HG03025 (cell line): ENCODE measurements around the gene ZNF552.
"Not testable (repeated sequence)": the region's sequence is repeated elsewhere in the genome, so short reads cannot be mapped to it uniquely, and the experiment has no call there.

Experiments
- ATAC-seq: cut with Tn5 transposase; IDR thresholded peaks from one replicate; pipeline ENCODE4 v1.9.1; 2021; ENCODE audit warnings: mild to moderate bottlenecking, moderate library complexity; ENCODE audit not compliant: unreplicated experiment, low FRiP score

The ZNF552 gene

GRCh38 chr19:57819475-57820148, 4.9 kb upstream of the ZNF552 start:
- ATAC-seq = peak; percentile 67

- ATAC-seq = no peak
Observed at GRCh38 chr19:57818378-57818777, 3.7 kb upstream of the ZNF552 start.

- ATAC-seq = no peak
Observed at GRCh38 chr19:57817976-57818375, 3.3 kb upstream of the ZNF552 start.

GRCh38 chr19:57816652-57817051, 1.9 kb upstream of the ZNF552 start:
- no peak for ATAC-seq

GRCh38 chr19:57815247-57816075, 748 bp upstream of the ZNF552 start:
- no peak for ATAC-seq

DNA sequence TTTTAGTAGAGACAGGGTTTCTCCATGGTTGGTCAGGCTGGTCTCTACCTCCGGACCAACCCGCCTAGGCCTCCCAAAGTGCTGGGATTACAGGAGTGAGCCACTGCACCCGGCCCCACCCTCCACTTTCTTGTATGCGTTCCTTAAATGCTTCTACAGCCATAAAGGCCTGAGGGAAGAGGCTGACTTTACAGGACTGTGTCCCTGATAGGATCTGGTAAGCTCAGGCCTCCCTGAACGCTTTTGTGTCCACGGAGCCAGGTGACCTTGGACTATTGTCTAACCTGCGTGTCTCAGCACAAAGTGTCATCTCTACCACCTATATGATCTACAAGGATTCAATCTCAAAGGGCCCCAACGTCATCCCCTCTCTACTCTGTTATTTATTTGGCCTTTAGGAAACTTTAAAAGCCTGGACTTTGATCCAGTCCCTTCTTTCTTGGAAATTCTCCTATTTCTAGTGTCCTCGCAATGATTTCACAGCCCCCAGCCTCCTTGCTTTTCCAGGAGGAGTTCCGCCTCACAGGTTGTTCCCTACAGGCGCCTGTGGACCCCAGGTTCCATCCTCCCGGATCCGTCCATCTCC, 701 bp downstream of the ZNF552 start:
- no peak for ATAC-seq

DNA sequence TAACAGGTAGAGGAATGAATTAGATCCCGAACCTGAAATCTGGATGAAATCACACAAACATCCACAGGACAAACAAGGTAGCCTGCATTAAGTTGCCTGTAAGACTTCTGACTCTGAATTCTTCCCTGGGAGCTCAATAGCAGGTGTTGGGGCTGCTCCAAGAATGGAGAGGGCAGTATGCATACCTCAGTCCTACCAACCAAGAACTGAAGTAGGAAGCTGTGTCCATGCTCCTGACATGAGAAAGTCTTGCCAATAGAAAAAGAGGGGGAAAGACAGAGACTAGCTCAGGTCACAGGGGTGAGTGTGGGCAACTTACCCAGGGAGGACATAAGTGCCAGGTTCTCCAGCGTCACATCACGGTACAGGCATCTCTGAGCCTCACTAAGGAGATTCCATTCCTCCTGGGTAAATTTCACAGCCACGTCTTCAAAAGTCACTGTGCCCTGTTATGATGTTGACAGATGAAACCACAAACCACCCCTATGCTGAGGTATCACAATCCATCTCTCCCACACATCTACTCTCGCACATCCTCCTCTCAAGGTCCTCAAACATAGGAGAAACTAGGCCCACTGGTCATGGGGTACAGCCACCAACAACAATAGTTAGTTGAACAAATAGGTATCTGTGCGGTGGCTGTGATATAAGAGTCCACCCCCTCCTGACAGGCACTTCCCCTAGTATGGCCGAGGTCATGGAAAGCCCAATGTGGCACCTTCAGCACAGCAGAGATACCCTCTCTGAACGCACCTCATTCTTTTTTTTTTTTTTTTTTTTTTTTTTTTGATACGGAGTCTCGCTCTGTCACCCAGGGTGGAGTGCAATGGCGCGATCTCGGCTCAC, 1.5 kb downstream of the ZNF552 start:
- ATAC-seq = not testable (repeated sequence)

DNA sequence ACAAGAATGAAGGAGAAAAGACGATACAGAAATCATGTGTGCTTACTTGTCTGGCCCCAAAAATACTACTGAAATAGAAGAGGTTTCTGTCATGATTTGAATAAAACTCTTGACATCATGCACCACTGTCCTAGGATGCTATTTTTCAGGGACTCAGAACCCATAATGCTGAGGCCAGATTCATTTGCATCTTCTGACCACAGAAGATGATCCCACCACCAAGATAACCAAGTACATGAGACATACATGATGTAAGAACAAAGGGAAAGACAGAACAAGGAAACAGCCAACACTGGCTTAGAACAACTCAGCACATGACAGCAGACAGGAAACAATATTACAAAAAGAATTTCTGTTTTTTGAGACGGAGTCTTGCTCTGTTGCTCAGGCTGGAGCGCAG, 2.5 kb downstream of the ZNF552 start:
- ATAC-seq = no peak

DNA sequence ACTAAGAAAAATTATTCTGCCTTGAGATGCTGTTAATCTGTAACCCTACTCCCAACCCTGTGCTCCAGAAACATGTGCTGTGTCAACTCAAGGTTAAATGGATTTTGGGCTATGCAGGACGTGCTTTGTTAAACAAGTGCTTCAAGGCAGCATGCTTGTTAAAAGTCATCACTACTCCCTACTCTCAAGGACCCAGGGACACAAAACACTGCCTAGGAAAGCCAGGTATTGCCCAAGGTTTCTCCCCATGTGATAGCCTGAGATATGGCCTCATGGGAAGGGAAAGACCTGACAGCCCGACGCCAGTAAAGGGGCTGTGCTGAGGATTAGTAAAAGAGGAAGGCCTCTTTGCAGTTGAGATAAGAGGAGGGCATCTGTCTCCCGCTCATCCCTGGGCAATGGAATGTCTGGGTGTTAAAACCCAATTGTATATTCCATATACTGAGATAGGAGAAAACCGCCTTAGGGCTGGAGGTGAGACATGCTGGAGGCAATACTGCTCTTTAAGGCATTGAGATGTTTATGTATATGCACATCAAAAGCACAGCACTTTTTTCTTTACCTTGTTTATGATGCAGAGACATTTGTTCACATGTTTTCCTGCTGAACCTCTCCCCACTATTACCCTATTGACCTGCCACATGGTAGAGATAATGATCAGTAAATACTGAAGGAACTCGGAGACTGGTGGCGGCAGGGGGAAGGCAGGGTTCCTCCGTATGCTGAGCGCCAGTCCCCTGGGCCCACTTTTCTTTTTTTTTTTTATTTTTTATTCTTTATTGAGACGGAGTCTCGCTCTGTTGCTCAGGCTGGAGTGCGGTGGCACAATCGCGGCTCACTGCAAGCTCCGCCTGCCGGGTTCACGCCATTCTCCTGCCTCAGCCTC, 4.1 kb downstream of the ZNF552 start:
- ATAC-seq = not testable (repeated sequence)

- ATAC-seq = no peak
Observed at GRCh38 chr19:57807541-57807940, 7.2 kb downstream of the ZNF552 start.

GRCh38 chr19:57803594-57804325, 11.0 kb downstream of the ZNF552 start:
- no peak for ATAC-seq

DNA sequence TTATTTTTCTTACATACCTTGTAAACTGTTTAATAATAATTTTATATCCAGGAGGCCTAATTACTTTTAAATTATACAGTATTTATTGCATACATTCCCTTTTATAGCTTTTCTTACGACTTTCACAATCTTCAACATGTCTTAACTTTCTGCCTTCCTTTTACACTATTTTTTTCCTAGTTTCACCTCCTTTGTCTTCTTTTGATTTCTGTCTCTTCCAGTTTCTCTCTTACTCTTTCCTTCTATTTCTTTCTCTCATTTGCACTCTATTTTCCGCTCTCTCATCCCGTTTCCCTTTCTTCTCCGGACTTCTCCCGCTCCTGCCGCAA, 11.5 kb downstream of the ZNF552 start:
- no peak for ATAC-seq

DNA sequence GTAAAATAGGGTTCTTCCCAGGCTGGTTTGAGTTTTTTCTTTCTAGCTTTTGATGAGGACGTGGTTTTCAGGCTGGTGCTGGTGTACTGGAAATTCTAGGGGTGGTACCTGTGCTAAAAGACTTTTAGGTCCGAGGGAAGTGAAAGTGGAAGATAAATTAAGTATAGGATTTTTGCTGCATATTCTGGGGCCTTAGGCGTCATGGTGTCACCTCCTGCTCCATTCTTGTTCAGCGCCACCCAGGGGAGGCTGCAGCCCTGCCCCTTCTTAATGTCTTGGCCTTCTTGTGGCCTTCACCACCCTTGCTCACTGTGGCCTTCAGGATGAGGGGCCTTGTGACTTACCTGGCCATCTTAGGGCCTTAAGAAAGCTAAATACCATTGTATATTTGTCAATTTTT, 12.4 kb downstream of the ZNF552 start:
- no peak for ATAC-seq

- no peak for ATAC-seq
Observed at GRCh38 chr19:57800696-57801095, 14.0 kb downstream of the ZNF552 start.

DNA sequence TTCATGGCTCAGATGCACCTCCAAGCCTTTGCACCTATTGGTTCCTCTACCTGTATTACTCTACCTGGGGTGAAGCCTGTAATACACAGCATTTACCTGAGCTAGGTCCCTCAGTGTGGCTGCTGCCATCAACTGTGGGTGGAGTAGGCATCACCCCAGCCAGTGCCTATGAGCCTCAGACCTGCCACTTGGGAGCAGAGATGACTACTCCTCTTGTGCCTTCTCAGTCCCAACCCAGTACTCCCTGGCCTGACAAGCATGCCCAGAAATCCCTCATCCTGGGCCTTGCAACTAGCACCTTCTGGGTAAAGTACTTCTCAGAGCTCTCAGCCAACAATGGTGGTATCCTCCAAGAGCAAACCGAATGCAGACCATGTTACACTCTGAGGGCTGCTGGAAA, 18.1 kb downstream of the ZNF552 start:
- not testable (repeated sequence) for ATAC-seq

DNA sequence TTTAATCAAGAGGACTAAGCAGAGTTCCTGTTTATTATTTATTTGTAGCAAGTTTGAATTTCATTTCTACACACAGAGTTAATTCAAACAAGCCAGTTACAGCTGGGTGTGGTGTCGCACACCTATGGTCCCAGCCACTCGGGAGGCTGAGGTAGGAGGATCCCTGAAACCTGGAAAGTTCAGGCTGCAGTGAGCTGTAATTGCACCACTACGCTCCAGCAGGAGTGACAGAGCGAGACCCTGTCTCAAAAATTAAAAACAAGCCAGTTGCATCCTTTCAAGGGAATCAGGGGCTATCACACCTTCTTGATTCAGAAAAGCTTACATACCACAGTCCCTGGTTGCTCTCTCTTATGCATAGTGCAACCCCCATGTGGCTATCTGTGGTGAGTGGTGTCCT, 25.4 kb downstream of the ZNF552 start:
- ATAC-seq = no peak

DNA sequence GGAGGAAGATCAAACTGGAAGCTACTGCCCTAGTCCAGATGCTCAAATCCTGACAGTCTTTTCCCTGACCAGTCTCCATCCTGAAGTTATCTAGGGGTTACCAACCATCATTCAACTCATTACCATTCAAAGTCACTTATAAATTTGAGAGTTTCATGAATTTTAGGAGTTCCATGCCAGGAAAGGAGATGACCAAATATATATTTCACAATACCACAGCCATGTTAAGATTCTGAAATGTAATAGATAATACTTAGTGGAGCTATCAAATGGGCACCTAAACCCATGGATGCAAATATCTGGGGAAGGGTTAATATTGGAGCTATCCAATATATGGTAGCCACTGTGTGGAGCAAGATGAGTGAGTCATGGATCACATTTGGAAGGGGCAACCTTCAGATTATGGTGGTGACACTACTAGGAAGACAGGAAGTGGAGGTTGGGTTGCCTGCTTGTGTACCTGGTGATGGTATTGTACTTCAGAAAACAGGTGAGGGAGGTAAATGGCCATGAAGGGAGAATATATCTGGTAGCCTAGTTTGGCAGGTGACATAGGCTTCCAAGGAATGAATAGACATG, 26.5 kb downstream of the ZNF552 start:
- no peak for ATAC-seq

- no peak for ATAC-seq
Observed at GRCh38 chr19:57786906-57787305, 27.8 kb downstream of the ZNF552 start.

DNA sequence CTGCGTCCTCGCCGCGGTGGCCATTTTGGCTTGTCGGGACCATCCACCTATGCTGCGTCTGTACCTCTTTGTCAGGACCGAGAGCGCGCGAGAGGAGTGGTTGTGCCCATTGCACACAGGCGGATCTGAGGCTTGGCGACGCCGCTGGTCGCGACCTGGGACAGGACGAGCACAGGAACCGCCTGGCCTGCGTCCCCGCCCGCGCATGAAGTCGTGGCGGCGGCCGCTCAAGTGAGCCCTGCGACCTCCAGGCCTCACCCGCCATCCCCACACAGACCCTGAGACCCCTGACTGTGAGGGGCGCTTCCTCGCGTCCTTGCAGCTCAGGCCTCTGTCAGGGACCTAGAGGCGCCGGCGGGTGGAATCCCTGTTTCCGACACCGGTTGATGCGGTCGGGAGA, 28.4 kb downstream of the ZNF552 start:
- ATAC-seq = no peak
